Fibroblast of lung (primary cell): ENCODE results near the gene RBX1. TPM values are rescaled to one million over a fixed set of nuclear protein-coding genes. Genes with fewer than 3 reads are reported as not detected.

Experiments used
- DNase-seq, 2 donors: peaks; one replicate each; pipeline versions ENCODE4 v3.0.0 to v3.0.0-alpha.2; 2010; ENCODE audit warnings: low read depth in 2 of 2
- H2AFZ ChIP-seq: 2 replicates; pipeline ENCODE4 v1.5.1; 2012; ENCODE audit warnings: low read length, control low read depth, inconsistent platforms
- H3K27ac ChIP-seq: 2 replicates; pipeline ENCODE4 v1.5.1; 2011; ENCODE audit warnings: low read length, control low read depth; ENCODE audit not compliant: insufficient read depth
- H3K27me3 ChIP-seq: 2 replicates; pipeline ENCODE4 v1.5.1; 2011; ENCODE audit warnings: mild to moderate bottlenecking, low read length; ENCODE audit not compliant: control insufficient read depth, insufficient read depth
- H3K36me3 ChIP-seq: 2 replicates; pipeline ENCODE4 v1.5.1; 2011; ENCODE audit warnings: low read length; ENCODE audit not compliant: control insufficient read depth, insufficient read depth
- H3K4me1 ChIP-seq: 2 replicates; pipeline ENCODE4 v1.5.1; 2011; ENCODE audit warnings: low read length; ENCODE audit not compliant: control insufficient read depth, insufficient read depth; ENCODE audit errors: extremely low read depth
- H3K4me2 ChIP-seq: 2 replicates; pipeline ENCODE4 v1.5.1; 2011; ENCODE audit warnings: low read length, control low read depth; ENCODE audit not compliant: insufficient read depth; ENCODE audit errors: extremely low read depth
- H3K4me3 ChIP-seq, 4 experiments: fragments of 200-600 bp in 1 of 4; sonication (generic) in 1 of 4; replicated peaks in 1 of 4; 2 replicates each; pipeline ENCODE4 v1.5.1; 2011 to 2016; ENCODE audit warnings: low read length in 4 of 4, low read depth in 3 of 4, mild to moderate bottlenecking in 3 of 4, control low read depth in 2 of 4, inconsistent platforms in 1 of 4, mixed read lengths in 1 of 4; ENCODE audit not compliant: insufficient read depth in 1 of 4; ENCODE audit errors: control extremely low read depth in 1 of 4
- H3K79me2 ChIP-seq: 2 replicates; pipeline ENCODE4 v1.5.1; 2012; ENCODE audit warnings: mild to moderate bottlenecking, low read length, inconsistent platforms; ENCODE audit not compliant: control insufficient read depth, insufficient read depth
- H3K9ac ChIP-seq: 2 replicates; pipeline ENCODE4 v1.5.1; 2011; ENCODE audit warnings: mild to moderate bottlenecking, low read length, control low read depth; ENCODE audit not compliant: insufficient read depth
- H3K9me3 ChIP-seq: 2 replicates; pipeline ENCODE4 v1.5.1; 2012; ENCODE audit warnings: low read depth, low read length; ENCODE audit not compliant: control insufficient read depth, insufficient read depth
- H4K20me1 ChIP-seq: 2 replicates; pipeline ENCODE4 v1.5.1; 2011; ENCODE audit warnings: low read length; ENCODE audit not compliant: control insufficient read depth, insufficient read depth; ENCODE audit errors: extremely low read depth
- EZH2 ChIP-seq: IDR thresholded peaks from 2 replicates; pipeline ENCODE4 v1.5.1; 2012; ENCODE audit warnings: low read length, control low read depth, mild to moderate bottlenecking; ENCODE audit errors: missing control alignments
- polyA plus RNA-seq, 2 donors: library from polyadenylated mRNA; depleted of rRNA in 1 of 2; stranded (reverse) in 1 of 2; unstranded in 1 of 2; fragments of >200 nt; gene quantifications; 2 replicates each; pipeline ENCODE4 v1.2.1, GENCODE V29; 2011 to 2012; ENCODE audit warnings: missing spikeins in 1 of 2
- total RNA-seq: library from RNA; depleted of rRNA; stranded (reverse); fragments of >200 nt; gene quantifications from 2 replicates; pipeline ENCODE4 v1.2.1, GENCODE V29; 2014
- TF ChIP-seq, protein P1 (sequence below), 2 donors: IDR thresholded peaks in 1 of 2; conservative IDR thresholded peaks in 1 of 2; 1 replicate in 1 of 2; 2 replicates in 1 of 2; pipeline ENCODE4 v1.5.1; 2011 to 2012; ENCODE audit warnings: low read length in 2 of 2, control low read depth in 1 of 2, inconsistent platforms in 1 of 2, low read depth in 1 of 2, mild to moderate bottlenecking in 1 of 2

The RBX1 gene
- total and polyA plus RNA-seq, 2 donors (not counting 1 experiment from before 2014, with no cell fraction given) = 53.2 to 89.6 TPM

DNA sequence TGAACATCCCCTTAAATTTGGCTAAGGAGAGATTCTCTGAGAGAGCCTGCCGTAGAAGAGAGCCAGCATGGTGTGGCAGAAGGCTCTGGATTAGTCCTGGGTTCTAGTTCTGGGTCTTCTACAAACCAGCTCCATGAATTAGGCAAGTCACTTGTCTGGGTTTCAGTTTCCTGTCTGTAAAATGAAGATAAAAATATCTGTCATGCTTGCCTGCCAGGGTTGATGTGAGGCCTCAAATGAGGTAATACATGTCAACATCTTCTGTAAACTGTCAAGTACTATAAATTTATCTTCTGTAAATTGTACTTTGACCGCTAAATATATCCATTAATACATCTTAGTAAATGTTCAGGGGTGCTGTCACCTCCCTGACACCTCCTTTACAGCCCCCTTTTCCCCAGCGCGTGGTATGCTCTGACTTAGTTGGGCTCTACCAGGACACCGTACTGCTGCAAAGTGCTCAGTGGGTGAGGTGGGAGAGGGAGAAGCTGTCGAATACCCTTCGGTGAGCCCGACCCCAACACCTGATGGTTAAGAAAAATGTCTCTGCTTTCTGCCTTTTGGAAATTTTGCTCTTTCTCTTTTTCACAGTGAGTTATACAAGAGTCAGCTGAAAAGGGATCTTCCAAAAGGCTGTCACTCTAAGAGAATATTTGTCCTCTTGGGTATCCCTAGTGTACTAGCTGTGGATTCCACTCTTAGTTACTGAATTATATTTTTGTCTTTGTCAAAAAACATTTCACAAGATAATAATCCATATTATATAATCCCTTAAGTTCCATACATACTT is 15.0 kb downstream of the RBX1 start:
- Histone ChIP-seq H3K36me3 (peaks cover 12% of the 10 kb centered on the region), H3K9ac (no peak overlapping the region), H3K79me2 (peaks cover 6% of the 10 kb centered on the region)

DNA sequence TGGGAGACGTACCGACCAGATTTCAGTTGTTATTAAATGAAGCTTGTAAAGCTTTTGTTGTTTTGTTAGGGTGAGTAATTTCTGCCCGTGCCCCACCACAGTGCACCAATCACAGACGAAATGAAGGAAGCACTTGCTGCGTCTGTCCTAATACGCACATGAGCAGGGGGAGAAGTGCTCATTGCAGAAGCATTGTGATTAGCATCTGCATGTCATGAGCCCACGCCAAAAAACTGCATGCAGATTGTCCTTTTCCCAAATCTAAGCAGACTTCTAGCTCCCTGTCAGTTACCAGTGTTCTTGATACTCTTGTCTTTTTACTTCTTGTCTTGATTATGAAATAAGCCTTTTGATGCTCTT is 15.5 kb downstream of the RBX1 start:
- H3K4me2 ChIP-seq = no peak overlapping the region
- H3K27ac ChIP-seq = no peak overlapping the region
- H3K79me2 ChIP-seq = peaks cover 4% of the 10 kb centered on the region
- H3K9me3 ChIP-seq = no peaks in the 10 kb centered on the region
- H3K4me1 ChIP-seq = no peaks in the 10 kb centered on the region
- H2AFZ ChIP-seq = no peak overlapping the region
- no peak for DNase-seq
- H3K27me3 ChIP-seq = no peaks in the 10 kb centered on the region
- peaks cover 12% of the 10 kb centered on the region for H3K36me3 ChIP-seq
- no peaks in the 10 kb centered on the region for H4K20me1 ChIP-seq
- no peak overlapping the region for H3K4me3 ChIP-seq
- TF ChIP-seq, protein P1, sequence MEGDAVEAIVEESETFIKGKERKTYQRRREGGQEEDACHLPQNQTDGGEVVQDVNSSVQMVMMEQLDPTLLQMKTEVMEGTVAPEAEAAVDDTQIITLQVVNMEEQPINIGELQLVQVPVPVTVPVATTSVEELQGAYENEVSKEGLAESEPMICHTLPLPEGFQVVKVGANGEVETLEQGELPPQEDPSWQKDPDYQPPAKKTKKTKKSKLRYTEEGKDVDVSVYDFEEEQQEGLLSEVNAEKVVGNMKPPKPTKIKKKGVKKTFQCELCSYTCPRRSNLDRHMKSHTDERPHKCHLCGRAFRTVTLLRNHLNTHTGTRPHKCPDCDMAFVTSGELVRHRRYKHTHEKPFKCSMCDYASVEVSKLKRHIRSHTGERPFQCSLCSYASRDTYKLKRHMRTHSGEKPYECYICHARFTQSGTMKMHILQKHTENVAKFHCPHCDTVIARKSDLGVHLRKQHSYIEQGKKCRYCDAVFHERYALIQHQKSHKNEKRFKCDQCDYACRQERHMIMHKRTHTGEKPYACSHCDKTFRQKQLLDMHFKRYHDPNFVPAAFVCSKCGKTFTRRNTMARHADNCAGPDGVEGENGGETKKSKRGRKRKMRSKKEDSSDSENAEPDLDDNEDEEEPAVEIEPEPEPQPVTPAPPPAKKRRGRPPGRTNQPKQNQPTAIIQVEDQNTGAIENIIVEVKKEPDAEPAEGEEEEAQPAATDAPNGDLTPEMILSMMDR (conservative IDR thresholded peaks at IDR 0.05 in 1 of 2, IDR thresholded peaks at IDR 0.05 in 1 of 2; ENCODE audit: low read depth in 1 of 2, low read length in 2 of 2) = no peak
- TF ChIP-seq EZH2 = no peak
- H3K9ac ChIP-seq = no peak overlapping the region

More for the DNA sequence above, 15.0 kb downstream of the RBX1 start:
- TF ChIP-seq EZH2 = no peak
- TF ChIP-seq, protein P1 (conservative IDR thresholded peaks at IDR 0.05 in 1 of 2, IDR thresholded peaks at IDR 0.05 in 1 of 2; ENCODE audit: low read depth in 1 of 2, low read length in 2 of 2) = no peak
- no peak overlapping the region for H3K4me3 ChIP-seq
- no peak overlapping the region for H3K27ac ChIP-seq
- H3K9me3 ChIP-seq = no peaks in the 10 kb centered on the region
- DNase-seq = no peak
- no peaks in the 10 kb centered on the region for H3K4me1 ChIP-seq
- H2AFZ ChIP-seq = no peak overlapping the region
- no peak overlapping the region for H3K4me2 ChIP-seq
- H4K20me1 ChIP-seq = no peaks in the 10 kb centered on the region
- no peaks in the 10 kb centered on the region for H3K27me3 ChIP-seq

DNA sequence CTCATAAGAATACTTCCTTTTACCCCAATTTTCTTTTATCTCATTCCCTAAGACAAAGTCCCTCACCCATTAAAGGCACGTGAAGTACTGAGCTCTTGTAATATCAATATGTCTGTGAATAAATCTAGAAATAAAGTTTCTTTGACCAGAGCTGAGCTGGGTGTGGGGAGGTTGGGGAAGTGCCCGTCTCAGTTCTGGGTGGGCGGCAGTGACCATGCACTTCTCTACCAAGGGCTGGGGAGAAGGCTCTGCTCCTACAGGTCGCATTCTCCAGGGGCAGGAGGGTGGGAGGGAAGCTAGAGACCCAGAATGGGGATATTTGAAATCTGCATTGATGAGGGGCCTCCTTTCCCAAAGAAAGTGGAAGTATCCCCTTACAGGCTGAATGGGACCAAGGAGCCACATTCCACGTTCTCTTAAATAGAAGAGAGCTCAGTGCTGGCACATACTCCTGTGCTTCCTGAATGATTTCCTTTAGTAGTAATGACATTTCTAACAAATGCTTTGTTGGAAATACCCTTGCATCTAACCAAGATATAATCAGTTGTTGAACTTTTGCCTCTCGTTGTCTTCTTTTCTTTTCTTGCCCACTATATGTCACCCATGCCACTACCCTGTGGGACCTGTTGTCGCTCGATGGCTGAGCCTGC is 16.1 kb downstream of the RBX1 start:
- no peak for TF ChIP-seq EZH2
- TF ChIP-seq, protein P1 (conservative IDR thresholded peaks at IDR 0.05 in 1 of 2, IDR thresholded peaks at IDR 0.05 in 1 of 2; ENCODE audit: low read depth in 1 of 2, low read length in 2 of 2) = no peak
- H3K27ac ChIP-seq = no peak overlapping the region
- H3K9me3 ChIP-seq = no peaks in the 10 kb centered on the region
- H3K27me3 ChIP-seq = no peaks in the 10 kb centered on the region
- H4K20me1 ChIP-seq = no peaks in the 10 kb centered on the region
- H3K36me3 ChIP-seq = peaks cover 12% of the 10 kb centered on the region
- no peaks in the 10 kb centered on the region for H3K79me2 ChIP-seq
- no peak for DNase-seq
- H3K4me2 ChIP-seq = no peak overlapping the region
- H3K4me1 ChIP-seq = no peaks in the 10 kb centered on the region
- no peak overlapping the region for H3K4me3 ChIP-seq
- no peak overlapping the region for H2AFZ ChIP-seq
- no peak overlapping the region for H3K9ac ChIP-seq
